22Rv1 (cell line): ENCODE data around the gene ETAA1.

Experiments
- H3K27ac ChIP-seq: fragments of 450-650 bp; 2 replicates; pipeline ENCODE4 v1.5.1; 2017
- CTCF ChIP-seq: fragments of 450-650 bp; IDR thresholded peaks from 2 replicates; pipeline ENCODE4 v1.5.1; 2017; ENCODE audit warnings: mild to moderate bottlenecking
- ZFX ChIP-seq: fragments of 450-650 bp; IDR thresholded peaks from 2 replicates; pipeline ENCODE4 v1.6.1; 2017; ENCODE audit warnings: antibody characterized with exemption, borderline replicate concordance

The ETAA1 gene

GRCh38 chr2:67437114-67437513 is 40.0 kb downstream of the ETAA1 start:
- TF ChIP-seq ZFX (no peak), CTCF (no peak)
- H3K27ac ChIP-seq = no peak overlapping the region

GRCh38 chr2:67438337-67438736 is 41.2 kb downstream of the ETAA1 start:
- TF ChIP-seq CTCF (no peak), ZFX (no peak)
- H3K27ac ChIP-seq = no peak overlapping the region

DNA sequence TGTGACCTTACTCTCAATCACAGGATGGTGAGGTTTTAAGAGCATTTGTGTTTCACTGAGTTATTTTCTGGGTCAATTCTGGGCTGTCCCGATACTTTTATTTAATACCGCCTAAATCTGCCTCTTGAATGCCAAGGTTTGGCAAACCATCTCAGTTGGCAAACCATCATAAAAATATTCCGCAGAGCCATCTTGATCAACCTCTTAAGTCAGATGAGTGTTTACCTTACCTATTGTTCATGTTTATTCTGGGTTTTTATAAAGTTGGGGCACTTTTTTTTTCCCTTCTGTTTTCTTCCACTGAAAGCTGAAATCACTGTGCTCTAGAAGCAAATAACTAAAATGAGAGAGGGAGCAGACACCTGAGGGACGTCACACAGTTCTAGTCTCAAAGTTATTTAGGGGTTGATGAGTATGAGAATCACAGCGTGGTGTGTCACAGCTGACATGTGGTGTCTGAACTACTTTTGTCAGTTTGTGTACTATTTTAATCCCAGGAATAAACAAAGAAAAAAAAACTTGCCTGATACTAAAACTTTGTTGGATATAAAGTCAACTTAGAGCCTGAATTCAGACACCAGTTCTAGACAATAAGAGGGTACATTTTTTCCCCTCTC is 48.6 kb downstream of the ETAA1 start:
- peak overlapping the region; percentile 79 for H3K27ac ChIP-seq
- TF ChIP-seq CTCF (no peak), ZFX (no peak)

DNA sequence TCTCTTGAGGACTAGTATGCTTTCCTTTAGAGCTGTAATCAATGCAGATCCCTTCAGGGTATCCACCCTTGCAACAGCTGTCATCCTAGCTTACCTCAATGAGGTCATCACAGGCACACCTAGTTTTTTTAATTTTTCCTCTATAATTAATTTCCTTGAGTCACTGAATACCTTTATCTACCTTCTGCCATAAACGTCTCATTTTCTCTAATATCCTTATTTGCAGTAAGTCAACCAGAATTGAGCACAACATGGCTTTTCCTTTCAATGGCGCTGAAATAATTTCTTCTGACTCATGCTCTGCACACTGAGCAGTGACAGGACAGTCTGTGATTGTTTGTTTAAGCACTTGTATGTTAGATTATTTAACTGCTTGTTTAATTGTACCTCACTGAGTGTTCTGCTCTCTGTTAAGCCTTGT is 49.4 kb downstream of the ETAA1 start:
- H3K27ac ChIP-seq = peak overlapping the region; percentile 79

DNA sequence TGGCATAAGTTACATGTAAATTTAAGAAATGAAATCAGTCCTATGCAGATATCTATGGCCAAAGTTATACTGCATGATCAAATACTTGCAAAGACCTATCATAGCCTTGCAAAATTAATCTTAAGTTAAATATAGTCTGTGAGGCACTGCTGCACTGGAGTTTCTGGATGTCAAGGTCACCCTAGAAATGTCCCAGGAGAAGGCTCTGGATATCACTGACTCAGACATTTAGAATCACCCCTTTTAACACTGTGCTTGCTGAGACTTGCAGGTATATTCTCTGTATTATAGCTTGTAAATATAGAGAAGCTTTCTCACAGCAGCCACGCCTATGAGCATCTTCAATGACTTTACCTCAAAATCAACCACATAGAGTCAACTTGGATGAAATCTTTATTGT is 51.5 kb downstream of the ETAA1 start:
- no peak overlapping the region for H3K27ac ChIP-seq
- TF ChIP-seq CTCF (no peak), ZFX (no peak)

More for the DNA sequence above, 49.4 kb downstream of the ETAA1 start:
- TF ChIP-seq CTCF (no peak), ZFX (no peak)

DNA sequence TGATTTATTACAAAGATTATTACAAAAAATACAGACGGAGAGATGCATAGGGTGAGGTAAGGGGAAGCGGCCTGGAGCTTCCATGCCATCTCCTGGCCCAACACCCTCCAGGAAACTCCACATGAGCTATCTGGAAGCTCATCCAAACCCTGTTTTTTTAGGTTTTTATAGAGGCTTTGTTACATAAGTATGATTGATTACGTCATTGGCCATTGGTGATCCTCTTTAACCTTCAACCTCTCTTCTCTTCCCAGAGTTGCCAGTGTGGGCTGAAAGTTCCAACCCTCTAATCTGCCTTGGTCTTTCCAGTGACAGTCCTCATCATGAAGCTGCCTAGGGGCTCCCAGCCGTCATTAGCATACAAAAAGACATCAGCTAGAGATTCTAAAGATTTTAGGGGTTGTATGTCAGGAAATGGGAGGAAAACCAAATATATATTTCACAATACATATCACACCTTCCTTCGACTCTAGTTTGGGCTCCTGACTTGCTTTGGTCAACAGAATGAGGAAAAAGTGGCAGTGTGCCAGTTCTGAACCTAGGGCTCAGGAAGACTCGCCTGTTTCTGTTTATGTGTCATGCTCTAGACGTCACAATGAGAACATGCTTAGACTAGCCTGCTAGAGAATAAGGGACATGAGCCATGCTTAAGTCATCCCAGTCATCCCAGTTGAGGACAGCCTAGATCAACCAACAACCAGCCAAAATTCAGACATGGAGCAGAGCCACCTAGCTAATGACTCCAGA is 54.1 kb downstream of the ETAA1 start:
- TF ChIP-seq ZFX = no peak
- no peak for TF ChIP-seq CTCF
- no peak overlapping the region for H3K27ac ChIP-seq

DNA sequence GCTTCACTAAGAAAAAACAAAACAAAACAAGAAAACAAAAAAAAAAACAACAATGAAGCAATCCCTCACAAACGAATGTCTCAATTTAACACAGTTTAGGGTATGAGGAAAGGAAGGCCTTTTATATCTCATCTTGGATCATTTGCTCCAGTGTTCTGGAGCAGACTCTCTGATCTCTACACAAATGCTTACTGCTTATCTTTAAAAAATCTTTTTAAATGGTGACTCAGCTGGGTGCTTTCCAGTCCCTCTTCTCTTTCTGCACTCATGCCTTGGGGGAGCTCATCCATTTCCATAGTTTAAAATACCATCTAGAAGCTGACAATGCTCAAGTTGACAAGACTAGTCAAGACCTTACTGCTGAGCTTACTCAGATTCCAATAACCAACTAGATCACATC is 56.2 kb downstream of the ETAA1 start:
- no peak for TF ChIP-seq CTCF
- no peak for TF ChIP-seq ZFX

More for the DNA sequence above, 56.2 kb downstream of the ETAA1 start:
- no peak overlapping the region for H3K27ac ChIP-seq
